BE2C (cell line): ENCODE measurements around the gene SNTG2.
"Not testable (repeated sequence)": the region's sequence is repeated elsewhere in the genome, so short reads cannot be mapped to it uniquely, and the experiment has no call there.

Experiments
- DNase-seq: peaks from one replicate; pipeline ENCODE4 v3.0.0-alpha.2; 2020
- H3K27me3 ChIP-seq: fragments of 250-450 bp; sonication (Bioruptor Pico); 2 replicates; pipeline ENCODE4 v1.5.1; 2020; ENCODE audit warnings: mild to moderate bottlenecking
- H3K36me3 ChIP-seq: fragments of 250-450 bp; sonication (Bioruptor Pico); 2 replicates; pipeline ENCODE4 v1.5.1; 2020; ENCODE audit warnings: mild to moderate bottlenecking
- H3K4me1 ChIP-seq: fragments of 250-450 bp; sonication (Bioruptor Pico); 2 replicates; pipeline ENCODE4 v1.5.1; 2020
- H3K4me3 ChIP-seq: 2 replicates; pipeline ENCODE4 v1.5.1; 2011; ENCODE audit warnings: low read depth, low read length
- H3K9me3 ChIP-seq: fragments of 250-450 bp; sonication (Bioruptor Pico); 2 replicates; pipeline ENCODE4 v1.5.1; 2020
- TF ChIP-seq, protein P1 (sequence below): IDR thresholded peaks from 2 replicates; pipeline ENCODE4 v1.5.1; 2012; ENCODE audit warnings: mild to moderate bottlenecking, low read depth, low read length

The SNTG2 gene

DNA sequence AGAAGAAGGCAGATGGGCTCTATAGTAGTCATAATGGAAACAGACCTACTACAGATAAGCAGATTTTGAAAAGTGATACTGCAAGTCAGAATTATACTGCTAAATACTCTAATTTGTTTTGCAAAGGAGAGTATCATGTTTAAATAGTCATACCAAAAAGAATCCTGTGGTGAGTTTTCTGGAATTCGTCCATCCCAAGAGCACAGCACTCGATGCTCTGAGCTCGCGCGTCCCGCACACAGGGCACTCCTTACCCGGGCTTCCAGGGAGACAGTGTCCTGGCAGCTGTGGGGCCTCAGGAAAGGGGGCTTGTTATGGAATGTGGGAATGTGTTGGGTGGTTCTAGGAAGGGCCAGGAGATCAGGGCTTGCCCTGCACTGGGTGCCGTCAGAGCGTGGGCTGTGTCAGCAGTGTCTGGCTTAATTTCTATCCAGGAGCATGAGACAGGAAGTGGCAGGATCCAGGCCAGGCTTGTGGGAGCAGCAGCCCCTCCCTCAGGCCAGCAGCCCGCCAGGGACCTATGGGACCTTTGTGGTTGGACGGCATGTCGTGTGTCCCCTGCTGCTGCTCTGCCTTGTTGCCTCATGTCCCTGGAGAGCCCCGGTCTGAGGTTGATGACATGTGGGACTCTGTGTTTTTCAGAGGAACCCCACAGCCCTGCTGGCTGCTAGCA is 269.4 kb downstream of the SNTG2 start:
- H3K4me3 ChIP-seq = no peak overlapping the region
- H3K27me3 ChIP-seq = no peaks in the 10 kb centered on the region
- TF ChIP-seq, protein P1, sequence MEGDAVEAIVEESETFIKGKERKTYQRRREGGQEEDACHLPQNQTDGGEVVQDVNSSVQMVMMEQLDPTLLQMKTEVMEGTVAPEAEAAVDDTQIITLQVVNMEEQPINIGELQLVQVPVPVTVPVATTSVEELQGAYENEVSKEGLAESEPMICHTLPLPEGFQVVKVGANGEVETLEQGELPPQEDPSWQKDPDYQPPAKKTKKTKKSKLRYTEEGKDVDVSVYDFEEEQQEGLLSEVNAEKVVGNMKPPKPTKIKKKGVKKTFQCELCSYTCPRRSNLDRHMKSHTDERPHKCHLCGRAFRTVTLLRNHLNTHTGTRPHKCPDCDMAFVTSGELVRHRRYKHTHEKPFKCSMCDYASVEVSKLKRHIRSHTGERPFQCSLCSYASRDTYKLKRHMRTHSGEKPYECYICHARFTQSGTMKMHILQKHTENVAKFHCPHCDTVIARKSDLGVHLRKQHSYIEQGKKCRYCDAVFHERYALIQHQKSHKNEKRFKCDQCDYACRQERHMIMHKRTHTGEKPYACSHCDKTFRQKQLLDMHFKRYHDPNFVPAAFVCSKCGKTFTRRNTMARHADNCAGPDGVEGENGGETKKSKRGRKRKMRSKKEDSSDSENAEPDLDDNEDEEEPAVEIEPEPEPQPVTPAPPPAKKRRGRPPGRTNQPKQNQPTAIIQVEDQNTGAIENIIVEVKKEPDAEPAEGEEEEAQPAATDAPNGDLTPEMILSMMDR = no peak
- H3K9me3 ChIP-seq = no peaks in the 10 kb centered on the region
- no peak for DNase-seq
- H3K4me1 ChIP-seq = no peaks in the 10 kb centered on the region
- no peaks in the 10 kb centered on the region for H3K36me3 ChIP-seq

DNA sequence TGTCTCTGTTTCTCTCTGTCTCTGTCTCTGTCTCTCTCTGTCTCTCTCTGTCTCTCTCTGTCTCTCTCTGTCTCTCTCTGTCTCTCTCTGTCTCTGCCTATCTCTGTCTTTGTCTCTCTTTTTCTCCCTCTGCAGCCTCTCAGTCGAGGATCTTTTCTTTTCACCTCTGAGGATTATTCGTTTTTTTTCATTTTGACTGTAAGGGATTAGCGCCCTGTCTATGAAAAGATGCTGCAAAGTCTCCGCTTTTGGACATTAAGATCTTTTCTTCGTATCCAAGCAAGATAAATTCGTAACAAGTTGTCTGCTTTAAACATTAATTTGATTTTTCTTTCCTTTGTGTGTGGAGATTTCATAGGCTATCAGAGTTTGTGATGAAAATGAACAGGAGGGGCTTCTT is 271.4 kb downstream of the SNTG2 start:
- Histone ChIP-seq H3K9me3 (no peaks in the 10 kb centered on the region), H3K4me1 (no peaks in the 10 kb centered on the region), H3K4me3 (no peak overlapping the region), H3K36me3 (no peaks in the 10 kb centered on the region), H3K27me3 (no peaks in the 10 kb centered on the region)
- DNase-seq = no peak
- TF ChIP-seq, protein P1 = no peak

DNA sequence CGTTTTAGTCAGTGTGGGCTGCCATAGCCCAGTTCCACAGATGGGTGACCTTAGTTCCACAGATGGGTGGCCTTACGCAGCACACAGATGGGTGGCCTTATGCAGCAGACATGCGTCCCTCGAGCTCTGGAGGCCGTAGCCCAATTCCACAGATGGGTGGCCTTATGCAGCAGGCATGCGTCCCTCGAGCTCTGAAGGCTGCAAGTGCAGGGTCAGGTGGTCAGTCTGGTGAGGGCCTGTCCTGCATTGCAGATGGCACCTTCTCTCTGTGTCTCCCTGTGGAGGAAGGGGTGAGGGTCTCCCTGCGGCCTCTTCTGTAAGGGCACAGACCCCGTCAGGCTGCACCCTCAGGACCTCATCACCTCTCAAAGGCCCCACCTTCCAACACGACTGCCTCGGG is 273.1 kb downstream of the SNTG2 start:
- Histone ChIP-seq H3K4me3 (no peak overlapping the region), H3K4me1 (no peaks in the 10 kb centered on the region), H3K27me3 (no peaks in the 10 kb centered on the region), H3K36me3 (no peaks in the 10 kb centered on the region), H3K9me3 (no peaks in the 10 kb centered on the region)
- TF ChIP-seq, protein P1 = no peak
- no peak for DNase-seq

GRCh38 chr2:1224901-1225300 is 274.3 kb downstream of the SNTG2 start:
- no peaks in the 10 kb centered on the region for H3K9me3 ChIP-seq
- H3K4me1 ChIP-seq = no peaks in the 10 kb centered on the region
- H3K36me3 ChIP-seq = no peaks in the 10 kb centered on the region
- TF ChIP-seq, protein P1 = no peak
- no peak for DNase-seq
- H3K27me3 ChIP-seq = no peaks in the 10 kb centered on the region
- no peak overlapping the region for H3K4me3 ChIP-seq

DNA sequence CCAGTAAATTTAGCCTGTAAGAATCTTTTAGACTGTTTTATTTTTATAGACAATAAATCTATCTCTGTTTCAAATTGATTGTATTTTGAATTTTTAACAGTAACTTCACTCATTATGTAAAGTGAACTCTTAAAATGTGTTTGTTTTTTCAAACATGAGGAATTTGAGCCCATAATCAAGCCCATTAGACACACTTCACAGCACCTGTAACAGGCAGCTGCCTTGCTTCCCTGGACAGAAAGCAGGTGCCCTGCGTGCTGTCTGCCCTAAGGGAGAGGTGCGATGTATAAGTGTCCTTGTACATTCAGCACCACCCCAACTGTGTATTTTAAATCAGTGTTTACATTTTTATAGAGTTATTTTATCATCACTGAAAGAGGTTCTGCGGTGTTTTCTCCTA is 276.1 kb downstream of the SNTG2 start:
- Histone ChIP-seq H3K4me3 (no peak overlapping the region), H3K27me3 (no peaks in the 10 kb centered on the region), H3K36me3 (no peaks in the 10 kb centered on the region), H3K4me1 (no peaks in the 10 kb centered on the region), H3K9me3 (no peaks in the 10 kb centered on the region)
- DNase-seq = no peak
- TF ChIP-seq, protein P1 = no peak

DNA sequence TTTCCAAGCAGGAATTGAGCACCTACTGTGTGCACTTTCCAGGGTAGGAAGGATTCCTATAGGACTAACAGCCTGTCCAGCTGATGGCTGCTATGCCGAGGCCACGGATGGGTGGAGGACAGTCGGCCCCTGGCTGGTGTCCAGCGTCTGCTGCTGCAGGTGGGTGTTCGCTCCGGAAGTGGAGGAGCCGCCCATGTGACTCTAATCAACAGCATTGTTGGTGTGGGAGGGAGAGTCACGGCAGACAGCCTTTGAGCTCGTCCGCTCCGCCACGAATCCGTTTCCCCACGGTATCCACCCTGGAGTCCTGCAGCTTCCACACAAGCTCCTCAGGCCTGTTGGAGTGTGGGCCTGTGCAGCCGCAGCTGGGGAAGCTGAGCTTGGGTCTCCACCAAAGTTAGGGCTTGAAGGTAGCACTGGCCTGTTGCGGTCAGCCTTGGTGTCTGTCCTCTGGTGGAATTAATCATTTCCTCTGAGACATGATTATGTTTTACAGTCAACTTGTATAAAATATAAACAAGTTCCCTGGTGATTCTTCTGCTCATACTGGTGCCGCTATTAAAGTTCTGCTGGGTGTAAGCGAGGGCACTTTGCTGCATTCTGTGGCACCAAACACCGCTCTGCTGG is 276.7 kb downstream of the SNTG2 start:
- DNase-seq = no peak
- Histone ChIP-seq H3K4me1 (no peaks in the 10 kb centered on the region), H3K9me3 (no peaks in the 10 kb centered on the region), H3K4me3 (no peak overlapping the region), H3K36me3 (no peaks in the 10 kb centered on the region), H3K27me3 (no peaks in the 10 kb centered on the region)
- TF ChIP-seq, protein P1 = no peak

GRCh38 chr2:1229596-1229995 is 278.9 kb downstream of the SNTG2 start:
- H3K9me3 ChIP-seq, H3K27me3 ChIP-seq, H3K4me3 ChIP-seq, DNase-seq, H3K36me3 ChIP-seq, H3K4me1 ChIP-seq: not testable (repeated sequence)
